ENCODE data around the gene PLXND1. TPM values are rescaled to one million over a fixed set of nuclear protein-coding genes. Genes with fewer than 3 reads are reported as not detected.

PLXND1 gene
- 32.7 and 37.6 TPM in 2 replicates for total RNA-seq (2014; rRNA removed; shearing (Covaris generic))

DNA sequence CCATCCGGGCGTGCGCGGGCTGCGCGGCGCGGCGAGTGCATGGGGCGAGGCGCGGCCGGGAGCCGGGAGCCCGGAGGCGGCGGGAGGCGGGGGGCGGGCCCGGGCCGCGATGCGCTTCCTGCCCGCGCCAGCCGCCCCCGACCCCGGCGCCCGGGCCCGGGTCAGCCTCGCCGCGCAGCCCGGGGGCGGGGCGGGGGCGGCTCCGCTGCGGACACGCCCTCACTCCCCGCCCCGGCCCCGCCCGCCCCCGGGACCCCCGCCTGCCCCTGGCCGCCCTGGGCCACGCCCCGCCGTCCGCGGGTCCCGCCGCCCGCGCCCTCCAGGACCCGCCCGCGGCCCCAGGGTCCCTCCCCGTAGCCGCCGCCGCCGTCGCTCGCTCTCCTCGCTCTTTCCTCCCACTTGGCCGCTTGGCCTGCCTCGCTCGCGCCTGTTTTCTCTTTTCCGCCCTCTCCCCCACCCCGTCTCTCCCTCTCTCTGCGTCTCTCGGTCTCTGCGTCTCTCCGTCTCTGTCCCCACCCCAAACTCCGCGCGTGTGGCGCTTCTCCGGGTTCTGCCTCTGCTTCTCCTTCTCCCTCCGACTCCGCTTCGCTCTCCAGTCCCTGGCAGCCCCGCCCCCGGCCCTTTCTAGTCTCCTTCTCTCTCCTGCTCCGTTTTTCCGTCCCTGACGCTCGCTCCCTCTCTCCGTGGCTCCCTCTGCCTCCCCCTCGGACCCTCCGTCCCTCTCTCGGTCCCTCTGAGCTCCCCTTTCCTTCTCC is at the start of gene PLXND1:
PLXND1 (minus strand) TSS at position 41 of the 755 bp plus-strand sequence; CDS start at position 4, 37 bp downstream.

DNA sequence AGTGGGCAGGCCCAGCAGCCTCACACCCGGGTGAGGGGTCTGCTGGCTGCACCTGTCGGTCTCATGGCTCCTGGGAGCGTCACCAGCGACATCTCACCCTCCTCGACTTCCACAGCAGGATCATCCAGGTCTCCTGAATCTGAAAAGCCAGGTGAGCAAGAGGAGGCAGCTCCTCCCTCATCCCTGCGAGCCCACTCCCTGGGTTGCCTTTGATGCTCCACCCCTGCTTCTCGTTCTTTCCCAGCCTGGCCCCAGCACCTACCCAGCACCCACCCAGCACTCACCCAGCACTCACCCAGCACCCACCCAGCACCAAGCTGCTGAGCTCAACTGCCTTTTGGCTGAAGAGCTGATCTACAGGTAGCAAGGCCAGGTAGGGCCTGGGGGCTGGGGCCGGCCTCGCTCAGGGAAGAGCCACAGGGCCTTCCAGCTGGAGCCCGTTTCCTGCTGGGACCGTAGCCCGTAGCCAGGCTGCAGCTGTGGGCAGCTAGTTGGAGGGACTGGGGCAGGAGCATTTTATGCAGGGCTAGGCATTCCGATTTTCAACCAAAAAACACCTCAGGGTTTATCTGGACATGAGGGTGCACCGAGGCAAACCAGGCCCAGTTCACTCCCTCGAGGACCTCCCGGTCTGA is 63.2 kb downstream of the PLXND1 start, which contains the start of gene H1-8:
H1-8 (plus strand) TSS at position 20 of the 635 bp plus-strand sequence; CDS start at position 64, 44 bp downstream.

GRCh38 chr3:129528589-129529100 is 77.8 kb downstream of the PLXND1 start, which contains the start of gene RHO:
Gene RHO, plus strand, starts transcription at chr3:129528639. Its CDS starts 95 bp downstream, at chr3:129528734.

Small RNA genes within 50 kb of the gene (small RNA-seq; reads per million reads assigned to genes)
- gene RN7SL752P: not detected

Other genes starting within 250 kb of the PLXND1 start
- gene EFCAB12, start 178.0 kb downstream of the PLXND1 start, total RNA-seq (2014; rRNA removed; shearing (Covaris generic)): 0.08 and 0.16 TPM in 2 replicates
- gene MBD4, start 166.7 kb downstream of the PLXND1 start, total RNA-seq (2014; rRNA removed; shearing (Covaris generic)): 16.3 and 28.3 TPM in 2 replicates
- gene IFT122, start 166.5 kb downstream of the PLXND1 start, total RNA-seq (2014; rRNA removed; shearing (Covaris generic)): 16.0 and 16.7 TPM in 2 replicates
- gene RHO, start 78.0 kb downstream of the PLXND1 start, total RNA-seq (2014; rRNA removed; shearing (Covaris generic)): not detected in 2 replicates
- gene H1-8, start 63.5 kb downstream of the PLXND1 start, total RNA-seq (2014; rRNA removed; shearing (Covaris generic)): not detected in 2 replicates

Data from A375 (cell line).